Vagina (tissue), 2 donors: ENCODE results near the gene USP21.

Experiments
- POLR2AphosphoS5 ChIP-seq, 2 donors: sonication (generic); formaldehyde crosslinking; IDR thresholded peaks; one replicate each; pipeline ENCODE4 v1.9.0; 2017; ENCODE audit warnings: antibody characterized with exemption in 2 of 2, mild to moderate bottlenecking in 2 of 2, low read depth in 1 of 2; ENCODE audit not compliant: insufficient read depth in 1 of 2
- TF ChIP-seq, protein P1 (sequence below), 3 experiments: fragments of 450-650 bp in 2 of 3; fragments of 200-600 bp in 1 of 3; sonication (generic) in 1 of 3; IDR thresholded peaks; one replicate each; pipeline ENCODE4 v1.5.1; 2017 to 2019; ENCODE audit warnings: antibody characterized with exemption in 3 of 3, mild to moderate bottlenecking in 2 of 3, moderate library complexity in 2 of 3

DNA sequence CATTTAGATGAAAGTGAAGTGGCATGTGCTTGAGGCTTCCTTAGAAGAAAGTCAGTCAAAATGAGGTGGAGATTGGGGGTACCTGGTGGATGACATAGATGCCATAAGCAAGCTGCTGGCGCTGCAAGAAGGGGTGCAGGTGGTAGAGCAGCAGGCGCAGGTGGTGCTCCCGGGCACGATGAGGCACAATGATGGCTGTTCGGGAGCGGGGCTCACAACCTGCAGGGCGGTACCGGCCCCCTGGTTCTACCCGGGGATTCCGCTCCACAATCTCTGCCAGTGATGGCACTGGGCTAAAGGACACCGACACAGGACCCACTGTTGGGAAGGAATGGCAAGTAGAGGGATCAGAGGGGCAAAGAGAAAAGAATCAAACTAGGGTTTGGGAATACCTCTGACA, 15.6 kb downstream of the USP21 start:
- TF ChIP-seq, protein P1, sequence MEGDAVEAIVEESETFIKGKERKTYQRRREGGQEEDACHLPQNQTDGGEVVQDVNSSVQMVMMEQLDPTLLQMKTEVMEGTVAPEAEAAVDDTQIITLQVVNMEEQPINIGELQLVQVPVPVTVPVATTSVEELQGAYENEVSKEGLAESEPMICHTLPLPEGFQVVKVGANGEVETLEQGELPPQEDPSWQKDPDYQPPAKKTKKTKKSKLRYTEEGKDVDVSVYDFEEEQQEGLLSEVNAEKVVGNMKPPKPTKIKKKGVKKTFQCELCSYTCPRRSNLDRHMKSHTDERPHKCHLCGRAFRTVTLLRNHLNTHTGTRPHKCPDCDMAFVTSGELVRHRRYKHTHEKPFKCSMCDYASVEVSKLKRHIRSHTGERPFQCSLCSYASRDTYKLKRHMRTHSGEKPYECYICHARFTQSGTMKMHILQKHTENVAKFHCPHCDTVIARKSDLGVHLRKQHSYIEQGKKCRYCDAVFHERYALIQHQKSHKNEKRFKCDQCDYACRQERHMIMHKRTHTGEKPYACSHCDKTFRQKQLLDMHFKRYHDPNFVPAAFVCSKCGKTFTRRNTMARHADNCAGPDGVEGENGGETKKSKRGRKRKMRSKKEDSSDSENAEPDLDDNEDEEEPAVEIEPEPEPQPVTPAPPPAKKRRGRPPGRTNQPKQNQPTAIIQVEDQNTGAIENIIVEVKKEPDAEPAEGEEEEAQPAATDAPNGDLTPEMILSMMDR (IDR thresholded peaks at IDR 0.05): no peak
- no peak for TF ChIP-seq POLR2AphosphoS5 (IDR thresholded peaks at IDR 0.05; ENCODE audit: insufficient read depth in 1 of 2, low read depth in 1 of 2)
